Suprapubic skin (tissue), 4 donors: Measurements from ENCODE around the gene DNAJC5. TPM values are rescaled to one million over a fixed set of nuclear protein-coding genes. Genes with fewer than 3 reads are reported as not detected.
"Not testable (repeated sequence)": the region's sequence is repeated elsewhere in the genome, so short reads cannot be mapped to it uniquely, and the experiment has no call there.

Experiments
- DNase-seq, 2 donors: peaks; one replicate each; pipeline ENCODE4 v3.0.0-alpha.2; 2019; ENCODE audit warnings: low spot score in 2 of 2
- H3K27ac ChIP-seq: fragments of 200-600 bp; sonication (generic); one replicate; pipeline ENCODE4 v1.5.1; 2019
- H3K27me3 ChIP-seq: fragments of 200-600 bp; sonication (generic); one replicate; pipeline ENCODE4 v1.5.1; 2019
- H3K36me3 ChIP-seq: fragments of 200-600 bp; sonication (generic); one replicate; pipeline ENCODE4 v1.5.1; 2019
- H3K4me1 ChIP-seq: fragments of 200-600 bp; sonication (generic); one replicate; pipeline ENCODE4 v1.5.1; 2019
- H3K4me3 ChIP-seq: fragments of 200-600 bp; sonication (generic); one replicate; pipeline ENCODE4 v1.5.1; 2019; ENCODE audit warnings: mild to moderate bottlenecking
- H3K9me3 ChIP-seq: fragments of 200-600 bp; sonication (generic); one replicate; pipeline ENCODE4 v1.5.1; 2019
- EP300 ChIP-seq: sonication (generic); formaldehyde crosslinking; IDR thresholded peaks from one replicate; pipeline ENCODE4 v1.6.1; 2017; ENCODE audit warnings: antibody characterized with exemption
- POLR2A ChIP-seq, 2 donors: fragments of 450-650 bp; IDR thresholded peaks; one replicate each; pipeline ENCODE4 v1.6.1; 2017; ENCODE audit warnings: antibody characterized with exemption in 2 of 2, mild to moderate bottlenecking in 2 of 2, moderate library complexity in 2 of 2
- POLR2AphosphoS5 ChIP-seq, 3 donors: sonication (generic); formaldehyde crosslinking; IDR thresholded peaks; one replicate each; pipeline ENCODE4 v1.6.1; 2017; ENCODE audit warnings: antibody characterized with exemption in 3 of 3
- WGBS: methylation state at CpG from one replicate; pipeline ENCODE4 v1.1.5; 2018; 5-methylcytosine and 5-hydroxymethylcytosine counted together
- total RNA-seq, 4 donors: library from RNA; depleted of rRNA; stranded (reverse); fragments of >200 nt; gene quantifications; one replicate each; pipeline ENCODE4 v1.1.0, GENCODE V29; 2016
- TF ChIP-seq, protein P1 (sequence below), 2 donors: fragments of 200-600 bp in 1 of 2; fragments of 450-650 bp in 1 of 2; sonication (generic) in 1 of 2; IDR thresholded peaks; one replicate each; pipeline ENCODE4 v1.5.1; 2016 to 2019; ENCODE audit warnings: antibody characterized with exemption in 2 of 2, mild to moderate bottlenecking in 1 of 2, moderate library complexity in 1 of 2

Gene DNAJC5
- total RNA-seq, 4 donors from 2014 or later = 36.4 to 62.0 (median 53.7) TPM

DNA sequence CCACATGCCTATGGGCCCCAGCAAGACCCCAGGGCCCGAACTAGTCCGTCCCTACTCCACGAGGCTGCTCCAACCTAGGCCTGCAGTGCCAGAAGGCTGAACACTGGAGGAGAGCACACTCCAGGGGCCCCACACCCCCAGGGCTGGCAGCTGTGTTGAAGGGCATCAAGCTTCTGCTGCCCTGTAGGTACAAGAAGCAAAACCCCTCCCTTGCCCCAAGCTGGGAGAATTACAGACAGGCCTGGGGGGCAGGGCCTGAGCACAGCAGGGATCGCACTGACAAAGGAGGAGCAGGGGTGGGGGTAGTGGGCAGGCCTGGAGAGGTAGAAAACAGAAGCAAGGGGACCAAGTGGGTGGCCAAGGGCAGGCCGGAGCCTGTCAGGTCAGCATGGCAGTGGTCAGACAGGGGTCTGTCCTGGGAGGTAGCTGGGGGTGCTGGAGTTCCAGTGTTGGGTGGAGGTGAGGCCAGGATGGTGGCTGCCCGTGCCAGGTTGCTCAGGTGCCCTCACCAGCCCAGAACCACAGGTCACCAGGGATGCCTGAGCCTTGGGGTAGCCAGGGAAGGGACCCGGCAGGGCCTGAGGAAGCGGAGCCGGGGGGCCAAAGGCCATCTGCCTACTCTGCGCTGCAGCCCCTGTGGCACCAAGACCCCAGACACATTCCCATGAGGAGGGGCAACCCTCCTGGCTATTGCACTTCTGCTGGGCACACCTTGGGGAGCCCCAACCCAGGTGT is 64.2 kb downstream of the DNAJC5 start:
- no peak for DNase-seq
- 90% methylated on average over 10 of the region's 10 CpGs for WGBS
- H3K4me1 ChIP-seq = peaks cover 35% of the 10 kb centered on the region
- H3K4me3 ChIP-seq = no peak overlapping the region
- TF ChIP-seq EP300 (no peak), POLR2AphosphoS5 (IDR thresholded peaks at IDR 0.05) (no peak), POLR2A (IDR thresholded peaks at IDR 0.05) (no peak)
- TF ChIP-seq, protein P1, sequence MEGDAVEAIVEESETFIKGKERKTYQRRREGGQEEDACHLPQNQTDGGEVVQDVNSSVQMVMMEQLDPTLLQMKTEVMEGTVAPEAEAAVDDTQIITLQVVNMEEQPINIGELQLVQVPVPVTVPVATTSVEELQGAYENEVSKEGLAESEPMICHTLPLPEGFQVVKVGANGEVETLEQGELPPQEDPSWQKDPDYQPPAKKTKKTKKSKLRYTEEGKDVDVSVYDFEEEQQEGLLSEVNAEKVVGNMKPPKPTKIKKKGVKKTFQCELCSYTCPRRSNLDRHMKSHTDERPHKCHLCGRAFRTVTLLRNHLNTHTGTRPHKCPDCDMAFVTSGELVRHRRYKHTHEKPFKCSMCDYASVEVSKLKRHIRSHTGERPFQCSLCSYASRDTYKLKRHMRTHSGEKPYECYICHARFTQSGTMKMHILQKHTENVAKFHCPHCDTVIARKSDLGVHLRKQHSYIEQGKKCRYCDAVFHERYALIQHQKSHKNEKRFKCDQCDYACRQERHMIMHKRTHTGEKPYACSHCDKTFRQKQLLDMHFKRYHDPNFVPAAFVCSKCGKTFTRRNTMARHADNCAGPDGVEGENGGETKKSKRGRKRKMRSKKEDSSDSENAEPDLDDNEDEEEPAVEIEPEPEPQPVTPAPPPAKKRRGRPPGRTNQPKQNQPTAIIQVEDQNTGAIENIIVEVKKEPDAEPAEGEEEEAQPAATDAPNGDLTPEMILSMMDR (IDR thresholded peaks at IDR 0.05) = no peak
- H3K27me3 ChIP-seq = no peaks in the 10 kb centered on the region
- no peaks in the 10 kb centered on the region for H3K9me3 ChIP-seq
- peaks cover 53% of the 10 kb centered on the region for H3K36me3 ChIP-seq
- H3K27ac ChIP-seq = no peak overlapping the region

DNA sequence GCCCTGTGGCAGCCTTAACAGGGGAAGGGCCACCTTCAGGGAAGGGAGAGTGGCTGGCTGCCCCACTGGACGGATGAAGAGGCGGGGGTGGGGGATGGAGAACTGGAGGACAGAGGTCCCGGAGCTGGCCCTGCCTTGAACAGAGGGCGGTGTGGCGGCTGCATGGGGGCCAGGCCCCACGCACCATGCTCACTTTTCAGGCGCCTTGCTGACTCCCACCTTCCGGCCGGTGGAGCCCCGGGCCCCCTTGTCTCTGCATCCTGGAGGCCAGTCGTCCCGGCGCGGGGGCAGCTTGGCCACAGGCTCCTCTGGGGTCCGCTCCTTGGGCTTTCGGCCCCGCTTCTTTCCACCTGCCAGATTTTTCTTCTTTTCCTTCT is 64.8 kb downstream of the DNAJC5 start:
- WGBS = 94% methylated on average over 17 of the region's 17 CpGs
- Histone ChIP-seq H3K27ac (no peak overlapping the region), H3K9me3 (no peaks in the 10 kb centered on the region), H3K36me3 (peaks cover 58% of the 10 kb centered on the region), H3K4me1 (peaks cover 29% of the 10 kb centered on the region), H3K4me3 (no peak overlapping the region), H3K27me3 (no peaks in the 10 kb centered on the region)
- no peak for TF ChIP-seq POLR2A (IDR thresholded peaks at IDR 0.05)
- TF ChIP-seq, protein P1 (IDR thresholded peaks at IDR 0.05) = no peak
- no peak for TF ChIP-seq EP300
- no peak for TF ChIP-seq POLR2AphosphoS5 (IDR thresholded peaks at IDR 0.05)
- no peak for DNase-seq

DNA sequence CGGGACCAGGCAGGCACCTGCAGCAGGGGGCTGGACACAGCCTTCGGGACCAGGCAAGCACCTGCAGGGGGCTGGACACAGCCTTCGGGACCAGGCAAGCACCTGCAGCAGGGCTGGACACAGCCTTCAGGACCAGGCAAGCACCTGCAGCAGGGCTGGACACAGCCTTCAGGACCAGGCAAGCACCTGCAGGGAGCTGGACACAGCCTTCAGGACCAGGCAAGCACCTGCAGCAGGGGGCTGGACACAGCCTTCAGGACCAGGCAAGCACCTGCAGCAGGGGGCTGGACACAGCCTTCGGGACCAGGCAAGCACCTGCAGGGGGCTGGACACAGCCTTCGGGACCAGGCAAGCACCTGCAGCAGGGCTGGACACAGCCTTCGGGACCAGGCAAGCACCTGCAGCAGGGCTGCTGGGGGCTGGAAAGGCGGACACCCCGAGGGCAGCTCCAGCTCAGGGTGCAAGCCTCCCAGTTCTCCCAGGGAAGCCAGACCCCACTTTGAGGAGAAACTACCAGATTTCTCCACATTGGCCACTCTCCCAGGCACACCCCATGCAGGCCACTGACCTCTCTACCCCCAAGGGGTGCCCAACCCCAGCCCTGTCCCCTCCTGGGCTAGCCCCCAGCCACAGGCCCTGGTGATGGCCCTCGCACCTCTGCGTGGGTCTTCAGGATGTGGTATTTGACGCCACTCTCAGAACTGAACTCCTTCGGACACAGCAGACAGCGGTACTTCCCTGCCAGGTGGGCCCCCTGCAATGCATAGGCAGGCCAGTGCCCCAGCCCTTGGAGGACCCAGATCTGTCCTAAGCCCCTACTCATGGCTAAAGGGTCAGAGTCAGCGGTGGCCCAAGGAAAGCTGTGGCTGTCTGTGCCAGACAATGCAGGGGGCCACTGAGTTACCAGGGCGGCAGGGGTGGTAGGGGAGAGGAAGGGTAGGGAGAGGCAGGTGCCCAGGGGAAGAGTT is 66.0 kb downstream of the DNAJC5 start:
- H3K9me3 ChIP-seq, H3K27ac ChIP-seq, H3K27me3 ChIP-seq, H3K4me3 ChIP-seq, DNase-seq: not testable (repeated sequence)
- peaks cover 58% of the 10 kb centered on the region for H3K36me3 ChIP-seq
- peaks cover 18% of the 10 kb centered on the region for H3K4me1 ChIP-seq
- WGBS = 91% methylated on average over 12 of the region's 15 CpGs

DNA sequence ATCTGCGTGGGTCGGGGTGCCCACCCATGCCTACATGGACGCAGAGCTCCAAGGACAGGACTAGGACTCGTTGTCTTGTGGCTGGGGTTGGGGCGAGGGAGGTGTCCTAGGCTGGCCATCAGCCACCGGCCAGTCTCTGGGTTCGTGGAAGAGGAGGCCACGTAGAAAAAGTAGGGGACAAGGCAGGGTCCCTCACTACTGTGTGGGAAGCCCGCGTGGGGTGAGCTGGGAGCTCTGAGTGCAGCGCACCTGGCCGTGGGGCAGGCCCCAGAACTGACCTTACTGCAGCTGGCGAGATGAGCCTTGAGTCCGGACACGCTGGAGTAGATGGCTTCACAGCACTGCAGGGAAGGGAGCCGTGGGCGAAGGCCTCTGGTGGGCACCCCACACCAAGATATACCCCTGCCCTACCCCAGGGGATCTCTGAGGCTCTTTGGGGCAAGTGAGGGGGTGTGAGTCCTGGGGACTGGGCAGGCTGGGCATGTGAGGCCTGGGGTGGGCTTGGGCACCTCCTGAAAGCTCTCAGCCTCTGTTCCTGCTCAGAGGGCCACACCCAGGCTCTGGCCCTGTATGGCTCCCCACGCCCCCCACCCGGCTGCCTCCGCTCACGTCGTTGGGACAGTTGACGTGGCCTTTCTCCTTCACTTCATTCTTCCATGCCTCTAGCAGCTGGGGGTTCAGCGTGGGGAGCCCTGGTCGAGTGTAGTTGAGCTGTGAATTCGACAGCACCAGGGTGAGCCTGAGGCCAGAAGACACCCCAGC is 66.9 kb downstream of the DNAJC5 start:
- H3K27me3 ChIP-seq = no peaks in the 10 kb centered on the region
- no peak overlapping the region for H3K4me3 ChIP-seq
- 90% methylated on average over 2 of the region's 26 CpGs for whole genome bisulfite sequencing
- no peaks in the 10 kb centered on the region for H3K9me3 ChIP-seq
- DNase-seq = no peak
- TF ChIP-seq POLR2A (IDR thresholded peaks at IDR 0.05) (no peak), POLR2AphosphoS5 (IDR thresholded peaks at IDR 0.05) (no peak), EP300 (no peak)
- TF ChIP-seq, protein P1 (IDR thresholded peaks at IDR 0.05) = no peak
- H3K27ac ChIP-seq = no peak overlapping the region
- peaks cover 67% of the 10 kb centered on the region for H3K36me3 ChIP-seq
- peaks cover 17% of the 10 kb centered on the region for H3K4me1 ChIP-seq

DNA sequence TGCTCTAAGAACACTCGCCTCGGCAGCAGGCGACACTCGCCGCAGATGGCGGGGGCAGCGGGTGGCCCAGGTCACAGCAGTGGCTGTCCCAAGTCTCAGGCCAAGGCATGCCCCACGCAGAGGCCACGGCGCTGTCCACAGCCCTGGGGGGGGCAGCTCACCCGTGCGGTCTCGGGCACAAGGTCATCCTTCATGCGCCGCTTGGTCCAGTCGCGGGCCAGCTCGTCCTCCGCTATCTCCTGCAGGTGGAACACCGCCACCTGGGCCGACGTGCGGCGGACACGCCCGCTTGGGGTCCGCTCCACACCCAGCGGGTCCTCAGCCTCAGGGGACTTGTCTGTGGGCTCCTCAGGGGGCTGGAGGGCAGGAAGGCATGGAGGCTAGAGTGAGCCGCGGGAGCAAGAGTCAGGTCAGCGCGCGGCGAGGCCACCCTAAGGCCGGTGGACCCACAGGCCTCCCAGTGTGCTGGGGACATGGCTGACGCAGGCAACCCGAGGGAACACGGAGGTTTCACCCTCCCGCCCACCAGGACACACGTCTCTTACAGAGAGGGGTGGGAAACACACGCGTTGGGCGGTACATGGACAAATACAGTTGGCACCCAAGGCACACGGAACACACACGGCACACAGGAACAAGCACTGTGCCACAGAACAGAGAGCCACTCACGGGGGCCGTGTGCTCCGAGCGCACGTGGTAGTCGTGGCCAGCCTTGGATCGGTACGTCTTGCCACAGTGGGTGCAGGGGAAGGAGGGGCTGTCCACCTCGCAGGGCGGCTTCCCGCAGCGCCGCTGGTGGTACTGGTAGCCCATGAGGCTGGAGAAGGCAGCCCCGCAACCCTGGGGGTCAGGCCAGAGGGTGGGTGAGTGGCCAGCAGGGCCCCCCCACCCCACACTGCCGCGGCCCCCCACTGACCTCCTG is 67.8 kb downstream of the DNAJC5 start:
- WGBS = 87% methylated on average over 9 of the region's 61 CpGs
- Histone ChIP-seq H3K9me3 (no peaks in the 10 kb centered on the region), H3K27me3 (no peaks in the 10 kb centered on the region), H3K4me3 (no peak overlapping the region), H3K27ac (no peak overlapping the region), H3K4me1 (peaks cover 9% of the 10 kb centered on the region), H3K36me3 (peaks cover 76% of the 10 kb centered on the region)
- no peak for DNase-seq
- TF ChIP-seq POLR2AphosphoS5 (IDR thresholded peaks at IDR 0.05) = no peak
- TF ChIP-seq POLR2A (IDR thresholded peaks at IDR 0.05) = no peak
- TF ChIP-seq, protein P1 (IDR thresholded peaks at IDR 0.05) = no peak
- no peak for TF ChIP-seq EP300
